Type B pancreatic cell (in vitro differentiated cells): Measurements from ENCODE around the gene CDV3. TPM values are rescaled to one million over a fixed set of nuclear protein-coding genes. Genes with fewer than 3 reads are reported as not detected.
A peak's percentile ranks its signal among the peaks of the same experiment; 100 is the strongest.

ENCODE experiments used
- DNase-seq: peaks from one replicate; pipeline ENCODE4 v3.0.0; 2021; ENCODE audit warnings: mixed read lengths; ENCODE audit not compliant: unreplicated experiment; ENCODE audit errors: extremely low spot score
- H3K27ac Mint-ChIP-seq: 2 replicates; pipeline ENCODE4 v1.8.0; 2021; ENCODE audit warnings: mild to moderate bottlenecking, mixed read lengths
- H3K27me3 Mint-ChIP-seq: 2 replicates; pipeline ENCODE4 v1.8.0; 2021; ENCODE audit warnings: mixed read lengths
- H3K36me3 Mint-ChIP-seq: 2 replicates; pipeline ENCODE4 v1.8.0; 2021; ENCODE audit warnings: mixed read lengths
- H3K4me1 Mint-ChIP-seq: one replicate; pipeline ENCODE4 v1.8.0; 2021; ENCODE audit warnings: mixed read lengths; ENCODE audit not compliant: unreplicated experiment
- H3K4me3 Mint-ChIP-seq: 2 replicates; pipeline ENCODE4 v1.8.0; 2021; ENCODE audit warnings: mild to moderate bottlenecking, mixed read lengths
- H3K9me3 Mint-ChIP-seq: 2 replicates; pipeline ENCODE4 v1.8.0; 2021; ENCODE audit warnings: mixed read lengths
- CTCF ChIP-seq: fragments of 200-600 bp; sonication (generic); conservative IDR thresholded peaks from 2 replicates; pipeline ENCODE4 v1.5.0; 2021; ENCODE audit warnings: antibody characterized with exemption, mild to moderate bottlenecking
- total RNA-seq: library from RNA; stranded (reverse); gene quantifications from 2 replicates; pipeline ENCODE4 v1.2.1, GENCODE V29; 2021; ENCODE audit warnings: low replicate concordance

The CDV3 gene
- total RNA-seq, 1 donor from 2014 or later, result 162 TPM

GRCh38 chr3:133572158-133573053 lies 1.1 kb upstream of the CDV3 start:
- peaks cover 21% of the 10 kb centered on the region for H3K36me3 Mint-ChIP-seq
- no peaks in the 10 kb centered on the region for H3K9me3 Mint-ChIP-seq
- H3K4me3 Mint-ChIP-seq, result peak overlapping the region; percentile 87
- TF ChIP-seq CTCF, result no peak
- no peak for DNase-seq
- peak overlapping the region; percentile 96 for H3K27ac Mint-ChIP-seq
- peaks cover 33% of the 10 kb centered on the region for H3K4me1 Mint-ChIP-seq
- no peaks in the 10 kb centered on the region for H3K27me3 Mint-ChIP-seq

- H3K9me3 Mint-ChIP-seq, result no peaks in the 10 kb centered on the region
- peaks cover 38% of the 10 kb centered on the region for H3K4me1 Mint-ChIP-seq
Observed at GRCh38 chr3:133573054-133573628, 345 bp upstream of the CDV3 start.

GRCh38 chr3:133574260-133574881 lies 885 bp downstream of the CDV3 start:
- no peak for TF ChIP-seq CTCF
- peaks cover 47% of the 10 kb centered on the region for H3K4me1 Mint-ChIP-seq

More at GRCh38 chr3:133573054-133573628, 345 bp upstream of the CDV3 start:
- peak overlapping the region; percentile 87 for H3K4me3 Mint-ChIP-seq
- DNase-seq, result peak; percentile 100
- TF ChIP-seq CTCF, result peak; percentile 32
- H3K36me3 Mint-ChIP-seq, result peaks cover 25% of the 10 kb centered on the region
- no peaks in the 10 kb centered on the region for H3K27me3 Mint-ChIP-seq
- peak overlapping the region; percentile 96 for H3K27ac Mint-ChIP-seq

GRCh38 chr3:133575086-133575485 lies 1.6 kb downstream of the CDV3 start:
- H3K9me3 Mint-ChIP-seq, result no peaks in the 10 kb centered on the region
- H3K4me3 Mint-ChIP-seq, result peak overlapping the region; percentile 94
- H3K4me1 Mint-ChIP-seq, result peaks cover 43% of the 10 kb centered on the region

More at GRCh38 chr3:133574260-133574881, 885 bp downstream of the CDV3 start:
- DNase-seq, result peak; percentile 82
- Mint-ChIP-seq H3K4me3 (peak overlapping the region; percentile 94), H3K36me3 (peaks cover 28% of the 10 kb centered on the region), H3K9me3 (no peaks in the 10 kb centered on the region), H3K27me3 (no peaks in the 10 kb centered on the region), H3K27ac (peak overlapping the region; percentile 95)

More at GRCh38 chr3:133575086-133575485, 1.6 kb downstream of the CDV3 start:
- Mint-ChIP-seq H3K27ac (peak overlapping the region; percentile 95), H3K36me3 (peaks cover 30% of the 10 kb centered on the region), H3K27me3 (no peaks in the 10 kb centered on the region)
- DNase-seq, result no peak
- TF ChIP-seq CTCF, result no peak
